Measurements from ENCODE around the gene CABLES2.
"Not testable (repeated sequence)": the region's sequence is repeated elsewhere in the genome, so short reads cannot be mapped to it uniquely, and the experiment has no call there.

CABLES2 gene

DNA sequence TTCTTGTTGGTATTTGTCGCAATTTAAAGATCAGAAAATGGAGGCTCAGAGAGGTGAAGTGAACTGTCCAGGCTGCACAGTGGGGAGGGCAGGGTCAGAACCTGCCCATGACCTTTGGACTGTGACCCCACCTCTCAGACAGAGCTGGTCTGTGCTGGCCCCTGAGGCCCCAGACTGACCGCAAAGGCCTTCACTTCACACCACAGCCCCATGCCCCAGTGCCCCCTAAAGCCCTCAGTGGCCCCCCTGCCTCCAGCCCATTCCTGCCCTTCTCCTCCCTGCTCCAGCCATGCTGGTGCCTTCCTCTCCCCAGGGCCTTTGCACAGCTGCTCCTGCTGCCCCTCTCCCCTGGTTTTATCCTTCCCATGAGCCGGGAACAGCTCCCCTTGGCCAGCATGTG is 29.6 kb upstream of the CABLES2 start:
- DNase-seq (ENCODE audit: low read depth in 3 of 3), result no peak

DNA sequence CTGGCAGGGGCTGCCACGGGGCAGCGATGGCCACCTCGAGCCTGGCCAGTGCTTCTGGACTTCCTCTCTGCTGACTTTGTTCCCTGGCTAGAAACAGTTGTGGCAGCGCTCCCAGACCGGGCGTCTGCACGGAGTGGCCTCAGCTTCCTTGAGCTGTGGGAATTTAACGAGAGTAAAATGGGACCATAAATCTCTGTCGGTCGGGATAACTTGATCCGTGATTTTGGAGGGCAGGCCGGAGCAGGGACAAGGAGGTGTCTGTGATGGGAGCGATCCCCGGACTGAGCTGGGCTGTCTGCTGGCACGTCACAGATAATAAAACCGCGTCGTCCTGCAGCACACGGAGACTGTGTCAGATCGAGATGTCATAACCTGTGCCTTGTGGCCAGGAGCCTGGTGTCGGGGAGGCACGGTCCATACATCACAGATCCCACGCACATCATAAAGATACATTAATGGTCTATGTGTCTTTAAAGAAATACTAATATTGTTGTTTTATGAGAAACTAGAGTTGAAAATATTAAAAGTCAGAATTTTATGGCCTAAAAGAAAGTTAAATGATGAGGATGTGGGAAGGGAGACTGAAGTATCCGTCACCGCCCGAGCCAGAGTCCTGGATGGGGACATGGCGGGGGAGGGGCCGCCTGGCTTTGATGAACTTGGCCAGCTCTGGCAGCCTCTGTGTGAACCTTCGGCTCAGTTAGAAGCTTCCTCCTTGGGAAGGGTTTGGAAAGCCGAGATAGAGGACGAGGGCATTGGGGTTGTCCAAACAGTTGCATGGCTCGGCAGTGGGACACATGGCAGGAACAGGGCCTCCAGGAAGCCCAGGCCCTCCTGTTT is 26.8 kb upstream of the CABLES2 start:
- no peak for DNase-seq (ENCODE audit: low read depth in 3 of 3)

DNA sequence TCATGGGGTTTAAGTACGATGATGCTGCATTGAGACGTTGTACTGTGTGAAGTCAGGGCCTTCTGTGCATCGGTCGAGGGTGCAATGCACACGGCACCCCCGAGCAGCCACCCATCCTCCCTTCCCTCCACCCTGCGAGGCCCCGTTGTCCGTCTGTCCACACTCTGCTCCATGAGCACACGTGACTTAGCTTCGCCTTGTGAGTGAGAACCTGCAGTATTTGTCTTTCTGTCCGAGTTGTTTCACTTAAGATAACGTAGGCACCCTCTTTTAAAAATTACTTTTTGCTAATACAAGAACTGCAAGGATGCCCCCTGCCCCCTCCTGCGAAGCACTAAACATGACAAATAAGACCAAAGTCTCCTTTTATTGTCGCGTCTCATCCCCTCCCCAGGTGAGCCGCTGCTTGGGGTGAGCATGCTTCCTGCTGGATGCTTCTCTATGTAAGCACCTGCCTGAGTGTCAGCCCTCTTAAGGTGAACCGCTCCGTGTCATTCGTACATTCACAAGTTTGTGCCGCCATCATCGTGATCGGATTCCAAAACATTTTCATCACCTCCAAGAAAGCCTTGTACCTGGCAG is 23.9 kb upstream of the CABLES2 start:
- no peak for DNase-seq (ENCODE audit: low read depth in 3 of 3)

DNA sequence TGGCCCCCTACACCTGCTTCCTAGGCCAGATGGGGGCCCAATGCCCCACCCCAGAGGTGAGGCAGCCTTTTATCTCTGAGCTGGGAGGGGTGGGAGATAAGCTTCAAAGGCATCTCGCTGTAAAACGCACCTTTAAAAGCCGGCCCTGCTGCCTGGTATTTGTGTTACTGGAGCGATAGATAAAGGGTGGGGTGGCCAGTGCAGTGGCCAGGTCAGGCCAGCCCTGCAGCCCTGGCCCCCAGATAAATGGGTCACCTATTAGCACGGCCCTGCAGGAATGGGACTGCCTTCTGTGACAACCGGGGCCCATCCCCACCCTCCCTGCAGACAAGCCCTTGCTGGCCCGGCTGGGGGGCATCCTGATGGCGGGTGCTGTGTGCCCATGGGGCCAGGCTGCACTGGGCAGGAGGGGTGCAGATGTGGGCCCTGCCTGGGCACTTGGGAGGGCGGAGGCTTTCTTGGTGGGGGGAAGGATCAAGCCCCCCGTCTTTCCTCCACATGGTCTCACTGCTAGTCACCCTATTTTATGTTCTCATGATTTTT is 23.3 kb upstream of the CABLES2 start:
- no peak for DNase-seq (ENCODE audit: low read depth in 3 of 3)

DNA sequence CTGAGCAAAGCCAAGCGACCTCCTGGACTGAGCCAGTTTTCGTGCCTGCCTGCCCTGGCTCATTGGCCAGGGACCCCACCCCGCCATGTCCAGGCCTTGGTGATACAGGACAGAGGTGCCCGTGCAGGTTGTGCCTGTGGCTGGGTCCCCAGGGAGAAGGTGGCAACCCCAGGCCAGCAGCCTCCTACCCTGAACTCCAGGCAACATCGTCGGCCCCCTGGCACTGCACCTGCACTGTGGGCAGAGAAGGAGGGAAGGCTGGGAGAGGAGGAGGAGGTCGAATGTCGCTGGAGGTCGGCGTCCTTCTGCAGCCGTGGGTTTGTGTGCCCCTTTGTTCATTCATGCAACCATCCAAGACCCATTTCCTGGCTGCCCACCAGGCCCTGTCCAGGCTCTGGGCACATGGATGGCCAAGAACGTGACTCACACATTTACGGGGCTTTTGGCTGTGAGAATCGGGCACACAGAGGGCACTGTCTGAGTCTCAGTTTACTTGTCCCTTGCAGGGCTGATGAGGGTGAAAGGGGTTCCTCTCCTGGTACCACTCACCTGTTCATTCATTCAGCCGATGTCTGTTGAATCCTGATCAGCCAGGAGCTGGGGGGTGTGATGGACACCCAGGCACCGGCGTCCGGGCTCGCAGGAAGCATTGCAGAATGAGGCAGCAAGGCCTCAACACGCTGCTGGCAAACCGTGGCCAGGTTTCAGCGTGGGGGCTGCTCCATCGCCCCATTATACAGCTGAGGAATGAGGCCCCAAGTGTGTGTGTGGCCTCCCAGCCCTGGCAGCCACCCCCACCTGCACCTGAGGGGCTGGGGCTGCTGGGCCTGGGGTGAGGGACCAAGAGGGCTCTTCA is 22.6 kb upstream of the CABLES2 start:
- no peak for DNase-seq (ENCODE audit: low read depth in 3 of 3)

DNA sequence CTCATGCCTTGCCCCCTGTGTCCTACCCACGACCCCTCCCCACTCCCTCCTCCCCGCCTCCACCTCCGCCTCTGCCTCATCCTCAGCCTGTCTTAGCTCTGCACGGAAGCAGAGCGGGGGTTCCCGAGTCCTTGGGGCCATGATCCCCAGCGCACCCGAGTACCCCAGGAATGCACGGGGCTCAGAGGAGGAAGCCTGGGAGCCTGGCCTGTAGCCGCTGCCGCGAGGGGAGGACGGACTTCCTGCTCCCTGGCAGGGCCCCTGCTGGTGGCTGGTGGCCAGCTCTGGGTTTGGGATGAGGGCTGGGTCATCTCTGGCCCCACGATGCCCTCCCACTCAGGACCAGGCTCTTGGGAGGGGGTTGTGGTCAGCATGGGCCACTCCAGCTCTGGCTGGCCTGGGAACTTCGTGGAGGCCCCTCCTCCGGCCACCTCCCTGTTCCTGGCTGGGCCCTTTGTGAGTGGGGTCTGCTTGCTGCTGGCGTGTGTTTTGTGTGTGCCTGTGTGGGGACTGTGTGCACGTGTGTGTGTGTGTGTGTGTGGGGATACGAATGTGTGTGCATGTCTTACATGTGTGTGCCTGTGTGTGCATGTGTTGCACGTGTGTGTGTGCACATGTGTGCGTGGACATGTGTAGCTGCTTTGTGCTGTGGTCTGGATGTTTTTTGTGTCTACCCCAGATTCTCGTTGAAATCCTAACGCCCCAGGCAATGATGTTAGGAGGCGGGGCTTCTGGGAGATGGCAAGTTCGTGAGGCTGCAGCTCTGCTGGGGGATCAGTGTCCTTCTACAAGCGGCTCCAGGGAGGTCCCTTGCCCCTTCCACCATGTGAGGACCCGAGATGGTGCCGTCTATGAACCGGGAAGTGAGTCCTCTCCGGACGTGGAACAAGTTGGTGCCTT is 21.6 kb upstream of the CABLES2 start:
- no peak for DNase-seq (ENCODE audit: low read depth in 3 of 3)

DNA sequence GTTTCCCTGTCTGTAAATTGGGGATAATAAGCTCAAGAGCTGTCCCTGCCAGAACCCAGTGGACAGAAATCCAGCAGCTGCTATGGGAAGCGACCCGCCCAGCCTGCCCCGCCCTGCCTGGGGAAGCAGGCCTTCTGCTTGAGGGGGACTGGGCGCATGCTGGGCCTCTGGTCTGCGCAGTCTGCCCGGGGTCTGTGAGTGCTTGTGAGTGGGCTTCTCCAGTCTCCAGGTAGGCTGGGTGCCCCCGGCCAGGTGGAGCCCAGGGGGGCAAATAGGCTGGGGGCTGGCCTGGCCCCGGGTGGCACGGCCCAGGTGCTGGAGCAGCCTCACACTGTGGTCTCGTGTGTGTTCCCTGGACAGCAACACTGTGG is 20.9 kb upstream of the CABLES2 start:
- DNase-seq (ENCODE audit: low read depth in 3 of 3), result no peak

DNA sequence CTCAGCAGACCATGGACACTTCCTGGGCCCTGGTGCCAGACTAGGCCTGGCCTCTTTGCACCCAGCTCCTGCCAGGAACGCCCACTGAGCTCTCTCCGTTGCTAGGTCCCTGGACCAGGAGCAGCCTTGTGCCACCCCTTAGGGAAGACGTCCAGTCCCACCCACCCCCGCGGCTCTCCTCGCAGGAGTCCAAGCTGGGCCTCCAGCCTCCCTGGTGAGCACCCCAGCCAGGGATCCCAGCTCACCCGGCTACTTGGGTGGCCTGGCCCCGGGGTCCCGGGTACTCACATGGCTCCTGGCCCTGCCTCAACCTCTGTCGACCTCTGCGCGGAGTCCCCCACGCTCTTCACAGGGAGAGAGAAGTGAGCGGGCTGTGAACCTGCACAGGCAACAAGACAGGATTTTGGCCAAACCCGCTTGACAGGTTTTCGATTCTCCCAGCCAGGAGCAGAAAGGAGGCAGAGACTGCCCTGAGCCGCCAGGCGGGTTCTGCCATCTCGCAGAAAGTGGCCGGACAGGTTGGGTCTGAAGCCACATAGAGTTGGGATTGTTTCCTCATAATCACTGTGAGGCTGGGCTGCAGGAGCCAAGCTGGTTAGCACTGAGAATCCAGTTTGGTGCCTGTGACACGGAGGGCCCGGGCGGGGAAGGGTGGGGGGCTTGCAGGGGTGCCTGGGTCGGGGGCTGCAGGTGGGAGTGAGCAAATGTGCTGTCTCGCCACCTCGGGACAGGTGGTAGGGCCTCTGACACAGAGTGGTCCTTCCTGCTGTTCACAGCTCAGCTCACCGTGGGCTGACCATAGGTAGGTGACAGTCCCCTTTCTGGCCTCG is 20.3 kb upstream of the CABLES2 start, which contains the start of gene RBBP8NL:
Gene RBBP8NL (minus strand): TSS at position 368 of the 830 bp plus-strand sequence. CDS start 7,892 bp downstream, outside the sequence.
- no peak for DNase-seq (ENCODE audit: low read depth in 3 of 3)

DNA sequence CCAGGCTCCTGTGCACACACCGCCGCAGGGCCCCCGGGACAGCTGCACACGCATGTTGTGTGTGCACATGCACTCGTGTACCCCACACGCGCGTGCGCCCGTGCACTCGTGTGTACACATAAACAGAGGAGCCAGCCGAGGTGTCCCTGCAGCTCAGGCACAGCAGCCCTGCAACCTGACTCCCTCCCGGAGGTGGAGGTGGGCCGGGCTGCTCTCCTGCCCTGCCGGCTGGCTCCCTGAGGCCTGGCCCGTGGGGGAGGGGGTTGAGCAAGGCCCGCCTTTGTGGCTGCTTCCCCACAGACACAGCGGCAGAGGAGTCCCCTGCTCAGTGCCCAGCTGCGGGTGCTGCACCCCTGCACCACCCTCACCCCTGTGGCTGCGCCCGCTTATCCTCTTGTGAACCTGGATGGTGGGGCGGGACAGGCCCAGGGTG is 19.6 kb upstream of the CABLES2 start:
- no peak for DNase-seq (ENCODE audit: low read depth in 3 of 3)

DNA sequence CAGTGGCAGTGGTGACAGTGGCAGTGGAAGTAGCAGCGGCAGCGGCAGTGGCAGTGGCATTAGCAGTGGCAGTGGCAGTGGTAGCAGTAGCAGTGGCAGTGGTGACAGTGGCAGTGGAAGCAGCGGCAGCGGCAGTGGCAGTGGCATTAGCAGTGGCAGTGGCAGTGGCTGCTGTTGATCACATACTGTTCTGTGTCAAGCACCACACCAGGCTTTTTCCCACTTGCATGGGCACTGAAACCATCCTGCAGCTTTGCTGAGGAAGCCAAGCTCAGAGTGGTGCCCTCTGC is 18.9 kb upstream of the CABLES2 start:
- DNase-seq (ENCODE audit: low read depth in 3 of 3), result not testable (repeated sequence)

DNA sequence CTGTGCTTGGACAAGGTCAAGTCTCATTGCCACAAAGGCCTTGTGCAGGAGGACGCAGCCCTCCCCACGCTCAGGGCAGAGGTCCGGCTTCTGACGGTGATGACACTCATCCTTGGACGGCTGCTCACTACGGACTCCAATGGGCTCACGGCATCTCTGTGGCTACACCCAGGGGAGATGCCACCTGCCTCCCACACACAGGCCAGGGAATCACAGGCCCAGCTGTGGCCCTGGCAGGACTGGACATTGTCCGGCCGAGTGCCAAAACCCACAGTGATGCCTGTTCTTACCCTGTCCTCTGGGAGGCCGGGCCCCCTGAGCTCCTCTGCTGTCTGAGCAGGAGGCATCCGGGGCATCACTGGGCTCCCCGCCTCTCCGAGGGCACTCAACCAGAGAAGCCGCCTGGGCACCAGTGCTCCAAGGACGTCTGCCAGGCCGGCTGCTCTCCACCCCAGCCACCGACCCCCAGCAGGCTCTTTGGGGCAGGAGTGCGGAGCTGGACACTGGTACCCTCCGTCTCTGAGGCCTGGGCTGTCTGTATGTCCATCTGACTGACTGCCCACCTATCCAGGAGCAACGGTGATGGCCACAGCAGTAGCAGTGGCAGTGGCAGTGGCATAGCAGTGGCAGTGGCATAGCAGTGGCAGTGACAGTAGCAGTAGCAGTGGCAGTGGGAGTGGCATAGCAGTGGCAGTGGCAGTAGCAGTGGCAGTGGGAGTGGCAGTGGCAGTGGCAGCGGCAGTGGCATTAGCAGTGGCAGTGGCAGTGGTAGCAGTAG is 18.4 kb upstream of the CABLES2 start:
- DNase-seq (ENCODE audit: low read depth in 3 of 3), result no peak

DNA sequence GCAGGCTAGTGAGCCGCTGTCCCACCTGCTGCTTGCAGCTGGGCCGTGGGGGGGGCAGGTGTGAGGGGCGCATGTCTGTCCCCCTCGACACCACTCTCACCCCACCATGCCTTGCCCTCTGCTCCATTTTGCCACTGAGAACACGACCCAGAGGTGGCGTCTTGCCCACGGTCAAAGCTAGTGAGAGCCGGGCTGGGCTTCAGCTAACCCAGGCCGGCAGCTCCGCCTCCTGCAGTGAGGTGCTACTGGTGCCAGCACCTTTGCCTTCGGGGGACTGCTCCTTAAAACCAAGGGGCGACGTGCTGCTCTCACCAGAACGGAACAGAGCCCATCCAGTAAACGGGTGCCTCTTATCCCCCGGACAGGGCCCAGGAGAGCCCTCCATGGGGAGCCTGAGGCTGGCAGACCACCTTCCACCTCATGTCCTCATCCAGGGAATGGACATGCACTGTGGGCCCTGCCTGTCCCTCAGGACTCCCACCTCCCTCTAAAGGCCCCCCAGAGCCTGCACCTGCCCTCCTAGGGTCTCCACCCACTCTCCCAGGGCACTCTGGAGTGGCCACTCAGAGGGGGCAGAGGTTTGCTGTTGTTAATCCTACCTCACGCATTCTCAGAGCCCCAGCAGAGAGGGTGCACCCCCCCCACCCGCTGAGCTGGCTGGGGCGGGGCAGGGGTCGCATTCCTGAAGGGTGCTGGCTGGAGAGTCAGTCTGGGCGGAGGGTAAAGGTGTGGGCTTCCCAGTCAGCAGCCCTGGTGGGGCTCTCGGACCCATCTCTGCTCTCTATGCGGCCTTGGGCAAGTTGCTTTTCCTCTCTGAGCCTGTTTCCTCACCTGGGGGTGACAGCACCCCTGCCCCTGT is 17.4 kb upstream of the CABLES2 start:
- no peak for DNase-seq (ENCODE audit: low read depth in 3 of 3)

DNA sequence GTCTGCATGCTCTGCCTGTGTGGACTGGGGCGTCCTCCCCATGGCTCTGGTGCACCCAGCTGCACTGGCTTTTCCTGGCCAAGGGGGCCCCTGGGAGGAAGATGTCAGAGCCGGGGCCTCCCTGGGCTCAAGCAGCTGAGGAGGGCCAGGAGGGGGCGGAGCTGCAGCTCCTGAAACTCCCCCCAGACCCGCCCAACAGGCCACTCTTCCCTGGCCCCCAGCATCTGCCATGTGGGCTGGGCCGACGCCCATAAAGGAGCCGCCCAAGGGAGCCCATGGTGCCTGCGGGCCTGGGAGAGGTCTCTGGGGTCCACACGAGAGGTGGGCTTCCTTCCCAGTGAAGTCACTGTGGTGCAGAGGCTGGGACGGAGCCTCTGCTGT is 16.2 kb upstream of the CABLES2 start:
- DNase-seq (ENCODE audit: low read depth in 3 of 3), result no peak

DNA sequence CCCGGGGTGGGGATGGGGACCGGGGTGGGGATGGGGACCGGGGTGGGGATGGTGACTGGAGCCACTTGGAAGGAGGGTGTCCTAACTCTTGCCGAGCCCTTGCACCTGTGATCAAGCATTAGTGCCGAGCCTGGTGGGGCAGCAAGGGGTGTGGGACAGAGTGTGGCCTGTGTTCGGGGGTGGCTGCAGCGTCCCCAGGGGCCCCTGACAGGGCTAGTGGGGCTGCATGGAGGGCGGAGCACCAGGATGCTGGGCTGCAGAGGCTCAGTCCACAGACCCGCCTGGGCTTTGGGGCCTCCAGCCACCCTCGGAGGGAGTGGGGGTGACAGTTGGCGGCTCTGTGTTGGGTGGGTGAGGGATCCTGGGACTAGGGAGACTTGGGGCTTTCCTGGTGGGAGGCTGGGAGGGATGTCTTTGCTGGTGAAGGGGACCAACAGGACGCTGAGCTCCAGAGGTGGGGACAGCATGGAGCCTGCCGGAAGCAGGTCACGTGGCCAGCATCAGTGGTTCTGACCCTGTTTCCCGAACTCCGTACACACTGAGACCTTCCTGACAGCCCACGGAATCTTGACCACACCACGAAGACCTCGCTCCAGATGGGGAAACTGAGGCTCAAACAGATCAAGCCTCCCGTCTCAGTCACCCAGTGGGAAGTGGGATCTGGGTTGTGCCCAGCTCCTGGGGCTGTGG is 15.7 kb upstream of the CABLES2 start:
- DNase-seq (ENCODE audit: low read depth in 3 of 3), result no peak

DNA sequence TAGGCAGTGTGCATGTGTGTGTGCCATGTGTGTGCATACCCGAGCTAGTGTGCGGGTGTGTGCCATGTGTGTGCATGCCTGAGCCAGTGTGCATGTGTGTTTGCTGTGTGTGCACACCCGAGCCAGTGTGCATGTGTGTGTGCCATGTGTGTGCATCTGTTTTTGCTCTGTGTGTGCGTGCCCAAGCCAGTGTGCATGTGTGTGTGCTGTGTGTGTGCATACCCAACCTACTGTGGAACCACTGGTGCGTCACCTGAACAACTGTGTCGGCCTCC is 14.6 kb upstream of the CABLES2 start:
- DNase-seq (ENCODE audit: low read depth in 3 of 3), result no peak

DNA sequence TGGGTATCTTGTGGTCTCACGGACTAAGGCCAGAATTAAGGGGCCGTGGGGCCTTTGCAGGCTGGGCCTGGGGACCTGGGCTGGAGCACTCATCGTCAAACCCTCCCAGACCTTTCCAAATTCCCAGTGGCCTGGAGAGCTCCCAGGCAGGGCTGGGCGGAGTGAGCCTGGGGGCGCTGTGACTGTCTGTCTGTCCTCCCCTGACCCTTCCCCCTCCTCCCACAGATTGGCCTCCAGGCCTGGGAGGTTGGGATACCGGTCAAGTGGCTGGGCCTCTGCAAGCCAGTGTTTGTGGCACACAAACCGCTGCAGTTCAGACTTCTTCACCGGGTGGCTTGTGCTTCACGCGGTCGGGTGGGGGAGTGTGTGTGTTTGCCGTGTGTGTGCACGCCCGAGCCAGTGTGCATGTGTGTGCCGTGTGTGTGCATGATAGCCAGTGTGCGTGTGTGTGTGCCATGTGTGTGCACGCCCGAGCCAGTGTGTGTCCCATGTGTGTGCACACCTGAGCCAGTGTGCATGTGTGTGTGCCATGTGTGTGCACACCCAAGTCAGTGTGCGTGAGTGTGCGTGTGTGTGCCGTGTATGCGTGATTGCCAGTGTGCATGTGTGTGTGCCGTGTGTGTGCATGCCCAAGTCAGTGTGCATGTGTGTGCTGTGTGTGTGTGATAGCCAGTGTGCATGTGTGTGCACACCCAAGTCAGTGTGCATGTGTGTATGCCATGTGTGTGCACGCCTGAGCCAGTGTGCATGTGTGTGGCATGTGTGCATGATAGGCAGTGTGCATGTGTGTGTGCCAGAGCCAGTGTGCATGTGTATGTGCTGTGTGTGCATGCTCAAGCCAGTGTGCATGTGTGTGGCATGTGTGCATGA is 14.0 kb upstream of the CABLES2 start:
- no peak for DNase-seq (ENCODE audit: low read depth in 3 of 3)

DNA sequence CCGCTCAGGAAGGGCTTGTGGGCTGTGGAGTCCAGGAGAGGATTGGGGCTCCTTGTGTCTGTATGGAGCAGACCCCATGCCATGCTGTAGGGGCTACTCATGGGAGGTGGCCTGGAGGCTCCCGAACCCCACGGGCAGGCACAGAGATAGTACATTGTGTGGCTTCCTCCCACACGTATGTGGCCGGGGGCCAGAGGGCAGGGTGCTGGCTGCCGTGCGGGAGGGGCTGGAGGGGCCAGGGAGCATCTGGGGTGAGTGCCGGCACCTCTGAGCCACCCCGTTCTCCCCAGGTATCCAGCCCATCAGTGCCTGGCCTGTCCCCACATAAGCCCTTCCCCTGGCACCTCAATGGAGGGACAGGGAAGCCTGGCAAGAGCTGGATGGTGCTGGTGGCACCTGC is 12.7 kb upstream of the CABLES2 start:
- no peak for DNase-seq (ENCODE audit: low read depth in 3 of 3)
